Activated CD8-positive, alpha-beta memory T cell treated with anti-CD3 and anti-CD28 coated beads, Interleukin-2, amount 50 U/mL, for 4 hours (primary cell): Measurements from ENCODE around the gene NR2C1.
"Not testable (repeated sequence)": the region's sequence is repeated elsewhere in the genome, so short reads cannot be mapped to it uniquely, and the experiment has no call there.

Experiments used
- DNase-seq: peaks from one replicate; pipeline ENCODE4 v3.0.0-alpha.2; 2020

Gene NR2C1

GRCh38 chr12:95072900-95073697 lies at the start of gene NR2C1:
NR2C1 (minus strand) TSS chr12:95073618; CDS start chr12:95067384, 6,234 bp downstream.
- DNase-seq = peak; percentile 92

DNA sequence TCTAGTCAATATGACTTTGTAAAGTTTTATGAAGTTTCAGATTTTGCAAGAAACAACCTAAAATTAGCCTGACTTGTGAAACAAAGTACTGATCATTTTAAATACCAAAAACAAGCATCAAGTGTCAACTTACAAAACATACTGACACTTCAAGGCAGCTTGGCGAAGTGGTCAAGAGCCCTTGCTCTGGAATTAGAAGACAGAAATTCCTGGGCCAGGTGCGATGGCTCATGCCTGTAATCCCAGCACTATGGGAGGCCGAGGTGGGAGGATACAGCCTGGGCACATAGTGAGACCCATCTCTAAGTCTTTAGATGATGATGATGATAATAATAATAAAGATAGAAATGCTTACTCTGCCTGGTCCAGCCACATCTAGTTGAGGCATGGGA lies 45.4 kb upstream of the NR2C1 start:
- no peak for DNase-seq

DNA sequence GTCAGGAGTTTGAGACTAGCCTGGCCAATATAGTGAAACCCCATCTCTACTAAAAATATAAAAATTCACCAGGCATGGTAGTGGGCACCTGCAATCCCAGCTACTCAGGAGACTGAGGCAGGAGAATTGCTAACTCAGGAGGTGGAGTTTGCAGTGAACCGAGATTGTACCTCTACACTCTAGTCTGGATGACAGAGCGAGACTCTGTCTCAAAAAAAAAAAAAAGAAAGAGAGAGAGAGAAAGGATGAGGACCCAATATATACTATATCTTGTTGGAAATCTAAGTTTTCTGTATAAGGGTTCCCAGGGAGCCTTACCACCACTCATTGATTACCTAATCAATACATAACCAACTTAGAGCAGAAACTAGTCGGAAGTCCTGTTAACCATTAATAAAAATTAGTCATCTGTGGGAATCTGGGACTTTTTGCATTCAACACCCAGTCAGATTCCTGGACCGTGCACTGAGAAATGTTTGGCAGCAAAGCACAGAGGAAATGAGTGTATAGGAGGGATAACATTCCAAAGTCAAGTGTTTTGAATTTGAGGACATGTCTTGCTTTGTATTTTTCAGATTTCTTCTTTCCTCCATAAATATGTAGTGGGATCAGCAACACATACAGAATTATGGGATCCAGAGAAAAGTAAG lies 44.8 kb upstream of the NR2C1 start:
- DNase-seq = no peak

DNA sequence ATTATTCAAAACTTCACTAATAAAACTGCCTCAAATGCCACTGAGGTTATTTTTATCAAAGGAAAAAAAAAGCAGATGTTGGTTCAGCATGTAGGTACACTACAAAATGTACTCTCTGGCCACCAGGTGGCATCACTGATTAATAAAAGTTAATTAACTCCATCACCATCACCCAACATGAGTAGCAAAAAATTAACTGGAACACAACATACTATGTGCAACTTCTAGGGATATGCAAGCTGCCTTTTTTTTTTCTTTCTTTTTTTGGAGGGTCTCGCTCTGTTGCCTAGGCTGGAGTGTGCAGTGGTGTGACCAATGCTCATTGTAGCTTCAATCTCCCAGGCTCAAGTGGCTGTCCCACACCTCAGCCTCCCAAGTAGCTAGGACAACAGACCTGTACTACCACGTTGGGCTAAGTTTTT lies 43.8 kb upstream of the NR2C1 start:
- DNase-seq = peak; percentile 57

- DNase-seq = no peak
Measured at GRCh38 chr12:95116773-95117172, 43.4 kb upstream of the NR2C1 start.

DNA sequence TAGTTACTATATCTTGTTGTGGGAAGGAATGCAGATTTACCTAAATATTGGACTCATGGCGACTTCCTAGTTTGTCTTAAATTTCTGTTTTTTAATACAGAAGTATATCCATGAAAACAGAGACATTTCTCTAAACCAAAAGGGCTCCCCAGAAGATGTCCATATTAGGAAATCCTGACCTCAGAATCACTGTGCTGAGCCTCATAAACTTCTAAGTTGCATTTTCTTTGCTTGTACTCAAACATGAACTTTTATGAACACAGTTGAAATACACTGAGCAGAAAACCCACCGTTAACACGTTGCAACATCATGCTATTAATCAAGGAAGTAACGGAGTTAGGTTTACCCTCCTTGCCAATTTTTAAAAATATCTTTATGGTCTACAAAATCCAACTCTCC lies 42.9 kb upstream of the NR2C1 start:
- no peak for DNase-seq

- DNase-seq = no peak
Measured at GRCh38 chr12:95115641-95116040, 42.2 kb upstream of the NR2C1 start.

DNA sequence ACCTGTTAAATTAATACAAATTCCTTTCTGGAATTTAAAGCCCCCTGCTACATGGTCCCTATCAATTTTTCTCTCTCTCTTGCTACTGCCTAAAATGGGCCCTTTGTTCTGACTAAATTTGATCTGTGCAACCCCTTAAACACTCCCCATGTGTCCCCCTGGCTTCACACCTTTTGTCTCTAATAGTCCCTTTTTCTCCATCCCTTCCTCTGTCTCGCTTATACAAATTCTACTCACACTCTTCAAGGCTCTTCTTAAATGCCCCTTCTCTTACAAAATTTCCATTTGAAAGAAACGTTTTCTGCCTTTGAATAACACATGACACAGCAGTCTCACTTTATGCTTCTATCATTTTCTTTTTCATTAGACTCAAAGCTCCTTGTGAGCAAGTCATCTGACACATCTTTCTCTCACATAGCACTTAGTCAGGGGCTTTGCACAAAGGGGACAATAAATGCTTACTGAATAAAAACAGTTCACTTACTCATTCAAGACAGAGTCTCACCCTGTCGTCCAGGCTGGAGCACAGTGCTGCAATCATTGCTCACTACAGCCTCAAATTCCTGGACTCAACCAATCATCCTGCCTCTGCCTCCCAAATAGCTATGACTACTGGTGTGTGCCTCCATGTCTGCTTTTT lies 41.5 kb upstream of the NR2C1 start:
- no peak for DNase-seq

DNA sequence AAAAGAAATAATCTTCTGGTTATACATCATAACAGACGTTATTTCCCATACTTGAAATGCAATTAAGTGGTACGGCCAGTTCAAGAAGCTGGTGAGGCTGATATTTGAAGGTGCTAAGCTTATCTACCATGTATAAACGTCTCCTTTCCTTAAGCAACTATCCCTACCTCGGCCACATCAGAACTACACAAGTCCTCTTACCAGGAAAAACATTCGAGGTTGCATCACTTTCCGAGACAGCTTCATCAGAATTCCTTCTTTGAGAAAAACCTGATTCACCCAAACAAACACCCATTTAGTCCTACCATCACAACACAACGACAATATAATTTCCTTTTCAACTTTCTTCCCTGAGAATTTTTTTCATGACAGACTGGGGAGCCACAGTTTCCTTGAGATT lies 33.9 kb upstream of the NR2C1 start:
- no peak for DNase-seq

- no peak for DNase-seq
Measured at GRCh38 chr12:95105540-95105939, 32.1 kb upstream of the NR2C1 start.

GRCh38 chr12:95104919-95105452 lies 31.6 kb upstream of the NR2C1 start:
- DNase-seq = no peak

DNA sequence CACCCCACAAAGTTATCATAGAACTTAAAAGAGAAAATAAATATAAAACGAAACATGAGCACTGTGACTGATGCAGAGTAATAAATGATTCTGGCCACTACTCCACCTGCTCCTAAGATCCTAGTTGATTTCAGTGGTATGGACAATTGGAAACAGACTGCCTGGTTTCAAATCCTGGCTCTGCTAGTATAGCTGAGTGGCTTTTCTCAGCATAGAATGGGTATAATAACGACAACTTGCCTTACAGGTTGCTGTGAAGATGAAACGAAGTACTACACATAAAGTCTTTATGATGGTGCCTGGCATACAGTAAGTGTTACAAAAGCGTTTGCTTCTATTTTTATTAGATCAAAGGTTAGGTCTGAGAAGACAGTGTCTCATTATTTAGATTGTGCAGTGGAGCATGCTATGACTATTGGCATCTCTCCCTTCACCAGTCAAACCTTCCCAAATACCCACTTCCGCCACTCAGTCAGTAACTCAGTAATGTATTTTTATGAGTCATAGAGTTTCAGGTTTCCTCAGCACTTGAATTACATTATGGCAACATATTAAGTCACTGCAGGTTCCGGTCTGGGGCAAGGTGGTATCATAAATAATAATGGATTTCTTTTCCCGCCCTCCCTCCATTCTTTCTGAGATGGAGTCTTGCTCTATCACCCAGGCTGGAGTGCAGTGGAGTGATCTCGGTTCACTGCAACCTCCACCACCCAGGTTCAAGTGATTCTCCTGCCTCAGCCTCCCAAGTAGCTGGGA lies 29.7 kb upstream of the NR2C1 start:
- DNase-seq = no peak

- not testable (repeated sequence) for DNase-seq
Measured at GRCh38 chr12:95101957-95102356, 28.5 kb upstream of the NR2C1 start.

GRCh38 chr12:95100264-95101190 lies 27.1 kb upstream of the NR2C1 start:
- no peak for DNase-seq

- DNase-seq = no peak
Measured at GRCh38 chr12:95099270-95099790, 25.9 kb upstream of the NR2C1 start.

- DNase-seq = no peak
Measured at GRCh38 chr12:95096852-95097251, 23.4 kb upstream of the NR2C1 start.

GRCh38 chr12:95096378-95096777 lies 23.0 kb upstream of the NR2C1 start:
- DNase-seq = no peak

DNA sequence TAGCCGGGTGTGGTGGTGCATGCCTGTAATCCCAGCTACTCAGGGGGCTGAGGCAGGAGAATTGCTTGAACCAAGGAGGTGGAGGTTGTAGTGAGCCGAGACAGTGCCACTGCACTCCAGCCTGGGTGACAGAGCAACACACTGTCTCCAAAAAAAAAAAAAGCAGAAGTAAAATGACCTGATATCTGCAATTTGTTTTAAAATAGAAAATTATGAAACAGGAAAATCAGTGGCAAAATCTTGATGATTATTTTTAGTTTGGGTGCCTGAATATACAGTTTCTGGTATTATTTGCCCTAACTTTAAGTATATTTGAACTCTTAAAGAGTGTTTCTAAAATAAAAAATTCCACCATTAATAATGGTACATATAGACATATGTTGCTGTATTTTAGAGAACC lies 22.4 kb upstream of the NR2C1 start:
- not testable (repeated sequence) for DNase-seq

DNA sequence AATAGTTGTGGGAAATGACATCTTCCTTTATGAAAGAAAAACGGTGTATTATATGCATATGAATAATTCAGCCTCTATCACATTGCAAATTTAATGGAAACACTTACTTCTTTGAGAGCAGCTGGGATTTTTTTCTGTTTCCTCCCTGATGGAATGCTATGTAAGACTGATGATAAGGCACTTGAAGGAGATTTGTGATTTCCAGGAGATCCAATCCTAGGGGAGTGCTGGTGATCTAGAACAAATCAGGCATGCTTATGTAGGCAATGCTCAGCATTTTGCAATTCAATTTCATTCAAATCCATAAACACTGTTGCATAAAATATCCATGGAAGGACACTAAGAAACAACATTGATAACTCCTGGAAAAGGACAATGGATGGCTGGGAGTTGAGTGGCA lies 16.0 kb upstream of the NR2C1 start:
- DNase-seq = no peak

GRCh38 chr12:95088379-95088778 lies 15.0 kb upstream of the NR2C1 start:
- DNase-seq = no peak

DNA sequence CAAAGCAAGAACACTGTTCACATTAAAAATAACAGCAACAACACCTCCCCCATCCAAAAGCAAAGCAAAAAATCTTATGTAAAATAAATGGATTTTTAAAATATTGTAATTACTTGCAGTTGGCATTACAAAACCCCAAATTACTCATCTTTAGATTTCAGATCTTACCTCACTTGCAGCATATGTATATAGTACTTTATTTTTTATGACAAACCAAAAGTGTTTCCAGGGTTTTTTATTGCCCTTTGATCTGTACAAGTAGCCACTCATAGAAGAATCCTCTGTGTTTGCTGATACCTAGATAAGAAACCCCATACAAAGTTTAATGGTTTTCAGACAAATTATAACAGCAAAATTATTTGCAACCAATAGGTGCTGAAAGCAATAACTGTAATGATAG lies 12.2 kb upstream of the NR2C1 start:
- DNase-seq = no peak

DNA sequence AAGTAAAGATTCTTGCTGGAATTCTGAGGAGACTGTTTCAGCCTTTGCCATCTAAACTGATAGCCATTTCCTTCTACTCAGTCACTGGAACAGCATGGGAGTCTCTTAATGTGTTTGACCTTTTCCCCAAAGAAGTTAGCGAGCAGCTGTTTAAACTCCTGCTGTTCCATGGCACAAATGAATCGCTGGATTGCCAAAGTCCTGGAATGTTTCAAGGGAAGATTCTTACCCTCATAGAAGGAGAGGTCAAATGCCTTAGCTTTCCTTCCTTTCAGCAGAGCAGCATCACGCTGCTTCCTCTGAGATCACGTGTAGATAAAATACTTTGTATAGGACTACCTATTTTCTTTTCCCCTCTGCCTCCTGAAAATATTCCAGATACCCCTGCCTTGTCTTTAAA lies 10.5 kb upstream of the NR2C1 start:
- DNase-seq = no peak
